Pancreas (tissue), 10 donors: ENCODE data around the gene SEC16A. TPM values are rescaled to one million over a fixed set of nuclear protein-coding genes. Genes with fewer than 3 reads are reported as not detected.

Experiments
- ATAC-seq, 4 donors: fragments of 200-7000 bp; cut with Tn5 transposase; one replicate each; pipeline versions ENCODE4 v1.8.0 to v1.9.1; 2020; ENCODE audit warnings: mild to moderate bottlenecking in 4 of 4, moderate library complexity in 4 of 4
- DNase-seq, 6 donors: peaks; one replicate each; pipeline ENCODE4 v3.0.0-alpha.2; 2020
- FAIRE-seq: peaks from 2 replicates; lab custom pipeline; 2012; peaks lifted over from hg19 to GRCh38; lab: Jason Lieb, UNC
- H3K27ac ChIP-seq, 4 donors: fragments of 200-600 bp; sonication (generic); 1 replicate in 3 of 4; 2 replicates in 1 of 4; pipeline versions ENCODE4 v1.5.0 to v1.8.0; 2020
- H3K27me3 ChIP-seq, 4 donors: fragments of 200-600 bp; one replicate each; pipeline ENCODE4 v1.8.0; 2021
- H3K36me3 ChIP-seq, 3 donors: fragments of 200-600 bp; sonication (generic) in 1 of 3; one replicate each; pipeline versions ENCODE4 v1.5.0 to v1.8.0; 2020 to 2021
- H3K4me1 ChIP-seq, 3 donors: fragments of 200-600 bp; one replicate each; pipeline ENCODE4 v1.8.0; 2021
- H3K4me3 ChIP-seq, 4 donors: fragments of 200-600 bp; sonication (generic) in 2 of 4; one replicate each; pipeline versions ENCODE4 v1.5.0 to v1.8.0; 2020 to 2021
- H3K9me3 ChIP-seq, 4 donors: fragments of 200-600 bp; one replicate each; pipeline ENCODE4 v1.8.0; 2021
- WGBS, 2 donors: extraction: QIAGEN DNeasy Blood & Tissue Kit; methylation state at CpG; one replicate each; pipeline ENCODE4 v1.1.7; 2013; 5-methylcytosine and 5-hydroxymethylcytosine counted together
- intact Hi-C, 3 donors: fragments of 100-400 bp; cut with DNase I; formaldehyde crosslinking; loops; one replicate each; pipeline versions ENCODE4 v1.11.1 to v1.14.2; 2022
- polyA plus RNA-seq, 2 donors: library from polyadenylated mRNA; stranded (reverse); fragments of 200-250 nt; gene quantifications; one replicate each; pipeline ENCODE4 v1.2.3, GENCODE V29; 2013
- total RNA-seq, 6 donors: library from RNA; stranded (reverse); fragmentation: NEBNext Ultra II Directional in 4 of 6; extraction: Animal tissue kit (Norgen Biotek cat#: 25700) in 4 of 6; gene quantifications; one replicate each; pipeline versions ENCODE4 v1.2.1 to v1.2.4, GENCODE V29; 2021 to 2023
- TF ChIP-seq, protein P1 (sequence below), 4 donors: fragments of 200-600 bp; sonication (generic) in 3 of 4; IDR thresholded peaks; one replicate each; pipeline versions ENCODE4 v1.5.0 to v1.8.0; 2021; ENCODE audit warnings: antibody characterized with exemption in 4 of 4
- donor health status: healthy with polysubstance abuse.
- donor health status: DM: no; HTN: no; CAD: no; lungs with moderate emphysema.
- donor health status: DM: no; HTN: no; CAD: no.
- donor health status: control.
- donor health status: control.
- donor health status: Bipolar disorder and iron deficiency.
- donor health status: DM: yes; HTN: yes; CAD: no.
- donor health status: DM: no; HTN: no; CAD: no.
- donor health status: DM: no; HTN: no; CAD: no.
- donor health status: DM: yes; HTN: yes; CAD: no.

The SEC16A gene
- total and polyA plus RNA-seq, 8 donors = 32.1 to 66.9 (median 40.8) TPM

DNA sequence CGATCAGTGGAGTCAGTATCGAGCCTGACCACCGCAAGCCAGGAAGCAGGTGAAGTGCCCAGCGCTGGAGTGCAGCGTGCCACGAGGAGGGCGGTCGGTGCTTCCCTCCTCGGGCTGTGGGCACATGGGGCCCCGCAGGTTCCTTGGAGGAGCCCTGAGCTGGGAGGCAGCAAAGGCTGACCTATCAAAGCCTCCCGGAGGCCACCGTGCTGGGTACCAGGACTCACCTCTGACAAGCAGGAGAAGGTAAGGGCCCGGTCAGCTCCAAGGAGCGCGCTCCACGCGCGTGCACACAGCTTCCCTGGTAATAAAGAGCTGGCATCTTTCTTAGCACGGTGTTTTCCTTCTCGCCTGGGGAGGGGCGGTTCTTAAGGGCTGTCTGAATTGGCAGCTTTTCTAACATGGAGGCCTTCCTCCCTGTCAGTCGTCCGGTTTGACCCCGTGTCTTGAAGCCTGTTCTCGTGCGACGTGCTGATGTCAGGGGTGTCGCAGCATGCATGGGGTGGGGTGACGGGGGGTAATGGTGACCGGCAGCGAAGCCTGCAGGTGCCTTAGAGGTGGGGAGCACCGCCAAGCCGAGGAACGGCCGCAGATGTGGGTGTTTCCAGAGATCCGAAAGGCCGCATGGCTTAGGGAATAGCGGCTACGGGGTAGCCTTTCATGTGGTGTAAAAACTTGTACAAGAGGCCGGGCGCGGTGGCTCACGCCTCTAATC is 59.3 kb downstream of the SEC16A start:
- TF ChIP-seq, protein P1, sequence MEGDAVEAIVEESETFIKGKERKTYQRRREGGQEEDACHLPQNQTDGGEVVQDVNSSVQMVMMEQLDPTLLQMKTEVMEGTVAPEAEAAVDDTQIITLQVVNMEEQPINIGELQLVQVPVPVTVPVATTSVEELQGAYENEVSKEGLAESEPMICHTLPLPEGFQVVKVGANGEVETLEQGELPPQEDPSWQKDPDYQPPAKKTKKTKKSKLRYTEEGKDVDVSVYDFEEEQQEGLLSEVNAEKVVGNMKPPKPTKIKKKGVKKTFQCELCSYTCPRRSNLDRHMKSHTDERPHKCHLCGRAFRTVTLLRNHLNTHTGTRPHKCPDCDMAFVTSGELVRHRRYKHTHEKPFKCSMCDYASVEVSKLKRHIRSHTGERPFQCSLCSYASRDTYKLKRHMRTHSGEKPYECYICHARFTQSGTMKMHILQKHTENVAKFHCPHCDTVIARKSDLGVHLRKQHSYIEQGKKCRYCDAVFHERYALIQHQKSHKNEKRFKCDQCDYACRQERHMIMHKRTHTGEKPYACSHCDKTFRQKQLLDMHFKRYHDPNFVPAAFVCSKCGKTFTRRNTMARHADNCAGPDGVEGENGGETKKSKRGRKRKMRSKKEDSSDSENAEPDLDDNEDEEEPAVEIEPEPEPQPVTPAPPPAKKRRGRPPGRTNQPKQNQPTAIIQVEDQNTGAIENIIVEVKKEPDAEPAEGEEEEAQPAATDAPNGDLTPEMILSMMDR (IDR thresholded peaks at IDR 0.05) = no peak
- no peak overlapping the region for H3K4me3 ChIP-seq
- no peaks in the 10 kb centered on the region for H3K27me3 ChIP-seq
- ATAC-seq = no peak
- H3K4me1 ChIP-seq = no peaks in the 10 kb centered on the region
- H3K27ac ChIP-seq = no peak overlapping the region
- peak in 1 of 6 donors; percentile 54 for DNase-seq
- H3K9me3 ChIP-seq = no peaks in the 10 kb centered on the region
- no peak for FAIRE-seq
- WGBS, 2 donors = 93 to 97% methylated on average over 43 of the region's 43 CpGs
- H3K36me3 ChIP-seq = peaks cover 0 to 41% (median 27%) of the 10 kb centered on the region in 3 donors
- intact Hi-C loops = no loop called here

- FAIRE-seq (no peak), ATAC-seq (no peak), DNase-seq (peak in 1 of 6 donors; percentile 51)
- TF ChIP-seq, protein P1 (IDR thresholded peaks at IDR 0.05) = no peak
- Histone ChIP-seq H3K4me3 (no peak overlapping the region), H3K4me1 (no peaks in the 10 kb centered on the region), H3K36me3 (peaks cover 0 to 48% (median 32%) of the 10 kb centered on the region in 3 donors), H3K27ac (no peak overlapping the region), H3K27me3 (no peaks in the 10 kb centered on the region), H3K9me3 (no peaks in the 10 kb centered on the region)
- intact Hi-C loops = no loop called here
- WGBS, 2 donors = 96% methylated on average over 26 of the region's 26 CpGs
Measured at GRCh38 chr9:136422876-136423275, 60.0 kb downstream of the SEC16A start.

- DNase-seq (peak in 1 of 6 donors; percentile 62), ATAC-seq (no peak), FAIRE-seq (no peak)
- H3K27ac ChIP-seq = no peak overlapping the region
- H3K36me3 ChIP-seq = peaks cover 0 to 59% (median 38%) of the 10 kb centered on the region in 3 donors
- no peaks in the 10 kb centered on the region for H3K27me3 ChIP-seq
- no peaks in the 10 kb centered on the region for H3K4me1 ChIP-seq
- no peaks in the 10 kb centered on the region for H3K9me3 ChIP-seq
- TF ChIP-seq, protein P1 (IDR thresholded peaks at IDR 0.05) = no peak
- intact Hi-C loops = no loop called here
- H3K4me3 ChIP-seq = no peak overlapping the region
- 90 to 91% methylated on average over 21 of the region's 21 CpGs for WGBS, 2 donors
Measured at GRCh38 chr9:136421791-136422190, 61.0 kb downstream of the SEC16A start.

DNA sequence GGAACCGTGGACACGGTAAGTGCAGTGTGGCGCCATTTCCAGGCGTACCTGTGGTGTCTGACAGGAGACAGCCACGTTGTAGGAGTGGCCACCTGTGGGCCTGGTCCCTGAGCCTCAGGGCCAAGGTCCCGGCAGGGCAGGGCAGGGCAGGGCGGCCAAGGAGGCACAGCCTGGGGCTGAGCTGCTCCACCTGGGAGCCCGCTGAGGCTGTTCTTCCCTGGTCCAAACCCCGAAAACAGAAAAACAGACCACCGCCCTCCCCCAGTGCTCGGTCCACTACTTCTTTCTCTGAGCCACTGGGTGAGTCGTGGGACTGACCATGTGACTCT is 63.8 kb downstream of the SEC16A start:
- 93 to 94% methylated on average over 11 to 12 of the region's 12 CpGs for WGBS, 2 donors

More for the DNA sequence above, 63.8 kb downstream of the SEC16A start:
- no peaks in the 10 kb centered on the region for H3K27me3 ChIP-seq
- H3K27ac ChIP-seq = no peak overlapping the region
- ATAC-seq (no peak), DNase-seq (peak in 1 of 6 donors; percentile 19), FAIRE-seq (no peak)
- H3K4me1 ChIP-seq = no peaks in the 10 kb centered on the region
- TF ChIP-seq, protein P1 (IDR thresholded peaks at IDR 0.05) = no peak
- H3K36me3 ChIP-seq = peaks cover 0 to 83% (median 45%) of the 10 kb centered on the region in 3 donors
- no peak overlapping the region for H3K4me3 ChIP-seq
- no peaks in the 10 kb centered on the region for H3K9me3 ChIP-seq
- intact Hi-C loops = no loop called here
